GM12878 (cell line): ENCODE measurements around the gene CHCHD1.

Experiments
- CBX5 ChIP-seq: sonication (generic); IDR thresholded peaks from 2 replicates; pipeline ENCODE4 v1.6.1; 2016; ENCODE audit warnings: low read depth, moderate library complexity, mild to moderate bottlenecking, inconsistent platforms
- CTCF ChIP-seq, 3 experiments: IDR thresholded peaks in 2 of 3; conservative IDR thresholded peaks in 1 of 3; 2 replicates each; pipeline ENCODE4 v1.5.1; 2011; ENCODE audit warnings: low read depth in 3 of 3, low read length in 3 of 3, mild to moderate bottlenecking in 3 of 3, control low read depth in 2 of 3, moderate library complexity in 2 of 3, inconsistent platforms in 1 of 3, mixed read lengths in 1 of 3; ENCODE audit not compliant: control insufficient read depth in 2 of 3, insufficient read depth in 1 of 3; ENCODE audit errors: extremely low read depth in 1 of 3
- FOS ChIP-seq: IDR thresholded peaks from 3 replicates; pipeline ENCODE4 v1.6.1; 2011; ENCODE audit warnings: borderline replicate concordance; ENCODE audit not compliant: insufficient read length; ENCODE audit errors: extremely low read depth
- MTA3 ChIP-seq: IDR thresholded peaks from 2 replicates; pipeline ENCODE4 v1.6.1; 2012; ENCODE audit warnings: low read length, inconsistent platforms, borderline replicate concordance
- POLR2AphosphoS5 ChIP-seq: IDR thresholded peaks from 2 replicates; pipeline ENCODE4 v1.6.1; 2011; ENCODE audit warnings: mild to moderate bottlenecking, low read length, inconsistent platforms
- RFX5 ChIP-seq: IDR thresholded peaks from 2 replicates; pipeline ENCODE4 v1.6.1; 2011; ENCODE audit warnings: low read depth, low read length, improper control_type of control experiment
- SP1 ChIP-seq: IDR thresholded peaks from one replicate; pipeline ENCODE4 v1.6.1; 2011; ENCODE audit warnings: low read depth, low read length
- TAF1 ChIP-seq: IDR thresholded peaks from 2 replicates; pipeline ENCODE4 v1.6.1; 2011; ENCODE audit warnings: mild to moderate bottlenecking, low read depth, low read length, borderline replicate concordance

- no peak for TF ChIP-seq CTCF (IDR thresholded peaks at IDR 0.05 in 2 of 3, conservative IDR thresholded peaks at IDR 0.05 in 1 of 3; ENCODE audit: control insufficient read depth in 2 of 3, extremely low read depth in 1 of 3, insufficient read depth in 1 of 3, low read depth in 3 of 3, low read length in 3 of 3)
- no peak for TF ChIP-seq RFX5
- TF ChIP-seq MTA3 = no peak
- TF ChIP-seq FOS = no peak
- TF ChIP-seq TAF1 = no peak
- TF ChIP-seq SP1 = no peak
- TF ChIP-seq POLR2AphosphoS5 = no peak; the same call in 1 of the 2 replicates
- TF ChIP-seq CBX5 = no peak
Measured at GRCh38 chr10:73742454-73742734, 39.5 kb upstream of the CHCHD1 start.
